HEK293 (cell line): Measurements from ENCODE around the gene SCAND1.

Source experiments
- CTCF ChIA-PET: fragments of 350-600 bp; formaldehyde crosslinking; extraction: SDS; loops from one replicate; lab custom pipeline; 2021; ENCODE audit warnings: antibody characterized with exemption; lab: Yijun Ruan, JAX
- POLR2A ChIA-PET: fragments of 300-600 bp; formaldehyde crosslinking; extraction: SDS; loops from one replicate; lab custom pipeline; 2020; ENCODE audit warnings: antibody characterized with exemption, inconsistent platforms; lab: Yijun Ruan, JAX
- H3K27ac ChIP-seq: fragments of 200-500 bp; sonication (Bioruptor generic); 2 replicates; pipeline ENCODE4 v1.5.1; 2014; ENCODE audit warnings: low read depth, low read length, control low read depth, inconsistent platforms; ENCODE audit errors: extremely low read depth
- H3K36me3 ChIP-seq, 2 experiments: fragments of 200-500 bp in 1 of 2; sonication (Bioruptor generic) in 1 of 2; 1 replicate in 1 of 2; 2 replicates in 1 of 2; pipeline ENCODE4 v1.5.1; 2014 to 2017; ENCODE audit warnings: inconsistent platforms in 2 of 2, low read length in 2 of 2; ENCODE audit not compliant: control insufficient read depth in 2 of 2, insufficient read depth in 1 of 2
- H3K4me1 ChIP-seq: fragments of 200-500 bp; sonication (Bioruptor generic); 2 replicates; pipeline ENCODE4 v1.5.1; 2014; ENCODE audit warnings: mild to moderate bottlenecking, low read length, inconsistent platforms; ENCODE audit not compliant: control insufficient read depth, insufficient read depth
- H3K4me3 ChIP-seq: 2 replicates; pipeline ENCODE4 v1.5.1; 2011; ENCODE audit warnings: low read depth, mild to moderate bottlenecking, control low read depth, low read length, moderate library complexity
- H3K9me3 ChIP-seq: fragments of 200-500 bp; sonication (Bioruptor generic); 2 replicates; pipeline ENCODE4 v1.5.1; 2014; ENCODE audit warnings: low read depth, low read length, inconsistent platforms; ENCODE audit not compliant: control insufficient read depth, insufficient read depth
- HOXD13 ChIP-seq: sonication (generic); formaldehyde crosslinking; IDR thresholded peaks from 2 replicates; pipeline ENCODE4 v1.8.0; 2022; ENCODE audit warnings: missing genetic modification reagents, borderline replicate concordance
- KLF1 ChIP-seq: fragments of 450-650 bp; formaldehyde crosslinking; IDR thresholded peaks from 2 replicates; pipeline ENCODE4 v1.5.1; 2016; ENCODE audit warnings: missing biosample characterization, missing genetic modification characterization
- KLF10 ChIP-seq: fragments of 450-650 bp; IDR thresholded peaks from 2 replicates; pipeline ENCODE4 v1.5.1; 2018; ENCODE audit warnings: missing biosample characterization, mild to moderate bottlenecking, missing genetic modification characterization
- KLF17 ChIP-seq: fragments of 450-650 bp; formaldehyde crosslinking; IDR thresholded peaks from 2 replicates; pipeline ENCODE4 v1.5.1; 2016; ENCODE audit warnings: missing biosample characterization, missing genetic modification characterization
- MZF1 ChIP-seq: fragments of 450-650 bp; formaldehyde crosslinking; IDR thresholded peaks from 2 replicates; pipeline ENCODE4 v1.5.1; 2017; ENCODE audit warnings: missing biosample characterization, missing genetic modification characterization, borderline replicate concordance
- PRDM10 ChIP-seq: fragments of 450-650 bp; formaldehyde crosslinking; IDR thresholded peaks from 2 replicates; pipeline ENCODE4 v1.5.1; 2016; ENCODE audit warnings: missing biosample characterization, missing genetic modification characterization
- ZBTB10 ChIP-seq: fragments of 450-650 bp; formaldehyde crosslinking; IDR thresholded peaks from 2 replicates; pipeline ENCODE4 v1.5.1; 2016; ENCODE audit warnings: missing biosample characterization, missing genetic modification characterization
- ZNF114 ChIP-seq: fragments of 450-650 bp; formaldehyde crosslinking; IDR thresholded peaks from 2 replicates; pipeline ENCODE4 v1.5.0; 2017; ENCODE audit warnings: missing biosample characterization, missing genetic modification characterization
- ZNF140 ChIP-seq: fragments of 450-650 bp; formaldehyde crosslinking; IDR thresholded peaks from 2 replicates; pipeline ENCODE4 v1.5.1; 2016; ENCODE audit warnings: missing biosample characterization, missing genetic modification characterization
- ZNF24 ChIP-seq: fragments of 450-650 bp; formaldehyde crosslinking; IDR thresholded peaks from 2 replicates; pipeline ENCODE4 v1.5.1; 2016; ENCODE audit warnings: missing biosample characterization, missing genetic modification characterization
- ZNF37A ChIP-seq: fragments of 450-650 bp; IDR thresholded peaks from 2 replicates; pipeline ENCODE4 v1.5.1; 2018; ENCODE audit warnings: missing biosample characterization, missing genetic modification characterization
- ZNF416 ChIP-seq: fragments of 450-650 bp; formaldehyde crosslinking; IDR thresholded peaks from 2 replicates; pipeline ENCODE4 v1.5.1; 2016; ENCODE audit warnings: missing biosample characterization, missing genetic modification characterization
- ZNF449 ChIP-seq: fragments of 450-650 bp; formaldehyde crosslinking; IDR thresholded peaks from 2 replicates; pipeline ENCODE4 v1.5.1; 2017; ENCODE audit warnings: missing biosample characterization, mild to moderate bottlenecking, missing genetic modification characterization, moderate library complexity
- ZNF501 ChIP-seq: fragments of 450-650 bp; formaldehyde crosslinking; IDR thresholded peaks from 2 replicates; pipeline ENCODE4 v1.5.1; 2016; ENCODE audit warnings: missing biosample characterization, missing genetic modification characterization
- ZNF629 ChIP-seq: fragments of 450-650 bp; formaldehyde crosslinking; IDR thresholded peaks from 2 replicates; pipeline ENCODE4 v1.5.1; 2017; ENCODE audit warnings: missing biosample characterization, missing genetic modification characterization
- ZNF639 ChIP-seq: fragments of 450-650 bp; formaldehyde crosslinking; IDR thresholded peaks from 2 replicates; pipeline ENCODE4 v1.5.1; 2016; ENCODE audit warnings: missing biosample characterization, missing genetic modification characterization
- ZNF645 ChIP-seq: fragments of 450-650 bp; formaldehyde crosslinking; IDR thresholded peaks from 2 replicates; pipeline ENCODE4; 2016; ENCODE audit warnings: missing biosample characterization, missing genetic modification characterization
- ZNF658 ChIP-seq: fragments of 450-650 bp; formaldehyde crosslinking; IDR thresholded peaks from 2 replicates; pipeline ENCODE4; 2016; ENCODE audit warnings: missing biosample characterization, missing genetic modification characterization
- ZNF660 ChIP-seq: fragments of 450-650 bp; IDR thresholded peaks from 2 replicates; pipeline ENCODE4 v1.5.1; 2018; ENCODE audit warnings: missing biosample characterization, mild to moderate bottlenecking, missing genetic modification characterization
- ZNF707 ChIP-seq: fragments of 450-650 bp; formaldehyde crosslinking; IDR thresholded peaks from 2 replicates; pipeline ENCODE4 v1.5.1; 2016; ENCODE audit warnings: missing biosample characterization, missing genetic modification characterization
- ZNF843 ChIP-seq: fragments of 450-650 bp; formaldehyde crosslinking; IDR thresholded peaks from 2 replicates; pipeline ENCODE4 v1.5.1; 2016; ENCODE audit warnings: missing biosample characterization, missing genetic modification characterization

Gene SCAND1

GRCh38 chr20:35939264-35939663, 15.0 kb downstream of the SCAND1 start:
- TF ChIP-seq ZNF645 (tag by site-specific recombination), result no peak
- no peak for TF ChIP-seq ZNF140 (tag by site-specific recombination)
- no peak for TF ChIP-seq ZNF449 (tag by site-specific recombination)
- no peak for TF ChIP-seq ZNF37A (tag by site-specific recombination)
- TF ChIP-seq ZNF629, result no peak
- no peak for TF ChIP-seq ZNF639
- TF ChIP-seq PRDM10 (tag by site-specific recombination), result no peak
- no peak for TF ChIP-seq ZNF707 (tag by site-specific recombination)
- TF ChIP-seq MZF1 (tag by site-specific recombination), result no peak
- no peak for TF ChIP-seq ZBTB10 (tag by site-specific recombination)
- TF ChIP-seq ZNF416 (tag by site-specific recombination), result no peak
- no peak for TF ChIP-seq KLF1 (tag by site-specific recombination)
- TF ChIP-seq KLF10, result no peak
- TF ChIP-seq, all 188 proteins: peak for 0
- Histone ChIP-seq H3K4me3 (no peak overlapping the region), H3K9me3 (no peaks in the 10 kb centered on the region), H3K4me1 (no peaks in the 10 kb centered on the region), H3K27ac (no peak overlapping the region), H3K36me3 (peaks cover 3 to 46% of the 10 kb centered on the region in 2 experiments; a peak in 2 of 3 replicates)
- ChIA-PET CTCF (no interaction called here), POLR2A (no interaction called here)

- peaks cover 0 to 46% of the 10 kb centered on the region in 2 experiments; a peak in 2 of 3 replicates for H3K36me3 ChIP-seq
- POLR2A ChIA-PET, result no interaction called here
- no peaks in the 10 kb centered on the region for H3K9me3 ChIP-seq
- CTCF ChIA-PET, result interaction anchor here (1.0 kb wide), 1 partner anchor 20 kb away, joined by 3 read pairs; the partner anchor contains the start of gene SCAND1
- no peaks in the 10 kb centered on the region for H3K4me1 ChIP-seq
- no peak overlapping the region for H3K27ac ChIP-seq
- no peak overlapping the region for H3K4me3 ChIP-seq
- no peak for TF ChIP-seq KLF17 (tag by site-specific recombination)
- no peak for TF ChIP-seq ZNF658
- TF ChIP-seq ZNF24 (tag by site-specific recombination), result no peak
- no peak for TF ChIP-seq ZNF660 (tag by site-specific recombination)
- TF ChIP-seq ZNF843 (tag by site-specific recombination), result no peak
- no peak for TF ChIP-seq HOXD13 (CRISPR knock-in tag)
- TF ChIP-seq ZNF501 (tag by site-specific recombination), result no peak
- TF ChIP-seq ZNF114 (tag by site-specific recombination), result no peak
- TF ChIP-seq ZNF639, result no peak
These were observed 20.3 kb downstream of the SCAND1 start for GRCh38 chr20:35934050-35934449.
